ENCODE results near the gene PARS2.
A peak's percentile ranks its signal among the peaks of the same experiment; 100 is the strongest.

PARS2 gene

GRCh38 chr1:54768093-54768492, 3.8 kb upstream of the PARS2 start:
- no peak for DNase-seq

- DNase-seq: no peak
These were observed 3.2 kb upstream of the PARS2 start for GRCh38 chr1:54767526-54767925.

DNA sequence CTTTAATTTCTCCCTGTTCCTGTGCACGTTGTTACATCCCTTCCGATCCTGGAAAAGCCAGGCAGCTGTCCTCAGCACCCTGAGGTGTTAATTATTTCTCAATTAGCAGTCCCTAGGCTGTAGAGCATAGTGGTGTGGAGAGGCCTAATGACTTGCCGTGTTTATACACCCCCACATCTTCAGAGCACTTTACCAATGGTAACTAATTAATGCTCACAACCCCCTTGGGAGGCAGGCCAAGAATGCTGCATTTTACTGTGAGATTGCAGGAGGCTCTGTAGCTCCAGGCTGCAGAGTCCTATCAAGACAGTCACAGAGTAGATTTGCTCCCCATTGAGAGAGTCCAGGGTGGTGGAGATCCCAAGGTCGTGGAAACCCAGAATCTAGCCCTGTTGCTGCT, 2.4 kb upstream of the PARS2 start:
- no peak for DNase-seq

DNA sequence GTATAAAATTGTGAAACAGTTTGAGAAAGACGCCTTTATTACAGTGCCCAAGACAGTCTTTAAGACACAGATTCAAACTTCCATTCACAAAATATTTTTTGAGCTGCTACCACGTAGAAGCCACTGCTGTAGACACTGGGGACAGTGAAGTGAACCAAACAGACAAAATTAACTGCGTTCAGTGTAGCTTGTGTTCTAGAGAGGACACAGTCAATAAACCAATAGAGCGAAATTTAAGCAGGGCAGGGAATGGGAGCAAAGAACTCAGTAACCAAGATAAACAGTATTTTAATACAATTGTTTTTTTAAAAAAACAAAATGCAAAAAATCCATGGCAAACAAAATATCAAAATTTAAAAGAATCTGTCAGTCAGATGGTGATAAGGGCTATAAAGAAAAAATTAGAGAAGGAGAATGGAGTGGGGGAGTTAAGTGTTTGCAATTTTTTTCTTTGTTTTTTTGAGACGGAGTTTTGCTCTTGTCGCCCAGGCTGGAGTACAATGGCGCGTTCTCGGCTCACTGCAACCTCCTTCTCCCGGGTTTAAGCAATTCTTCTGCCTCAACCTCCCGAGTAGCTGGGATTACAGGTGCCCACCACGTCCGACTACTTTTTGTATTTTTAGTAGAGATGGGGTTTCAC, 719 bp upstream of the PARS2 start:
- DNase-seq: no peak

- DNase-seq: no peak
These were observed 549 bp downstream of the PARS2 start for GRCh38 chr1:54763816-54764132.

DNA sequence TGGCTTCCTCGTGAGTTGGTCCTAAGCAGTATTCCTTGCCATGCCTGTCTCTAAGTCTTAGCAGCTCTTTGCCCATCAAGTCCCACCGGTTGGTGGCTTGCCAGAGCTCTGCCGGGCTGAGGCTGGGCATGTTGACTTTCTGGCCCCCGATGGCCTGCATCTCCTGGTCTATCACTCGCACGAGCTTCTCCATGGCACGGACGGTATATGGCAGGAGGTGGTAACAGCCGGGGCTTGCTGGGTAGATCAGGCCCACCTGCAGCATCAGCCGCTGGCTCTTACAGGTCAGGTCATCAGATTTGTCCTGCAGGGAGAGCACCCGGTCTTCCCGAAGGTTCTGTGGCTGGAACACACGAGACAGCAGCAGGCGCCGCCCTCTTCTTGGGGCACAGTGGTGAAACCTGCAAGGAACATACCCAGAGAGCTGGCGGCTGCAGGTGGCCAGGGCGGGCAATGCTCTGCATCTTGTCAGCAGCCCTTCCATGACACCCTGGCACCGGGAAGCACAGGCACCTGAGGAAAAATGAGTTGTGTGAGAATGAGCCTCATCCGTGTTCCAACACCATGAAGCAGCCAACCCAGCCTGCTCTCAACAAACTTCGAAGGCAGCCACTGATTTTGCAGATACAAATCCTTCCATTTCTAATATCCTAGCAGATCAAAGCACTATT, 5.5 kb downstream of the PARS2 start:
- DNase-seq: no peak

- DNase-seq: no peak
These were observed 6.5 kb downstream of the PARS2 start for GRCh38 chr1:54757833-54758232.

DNA sequence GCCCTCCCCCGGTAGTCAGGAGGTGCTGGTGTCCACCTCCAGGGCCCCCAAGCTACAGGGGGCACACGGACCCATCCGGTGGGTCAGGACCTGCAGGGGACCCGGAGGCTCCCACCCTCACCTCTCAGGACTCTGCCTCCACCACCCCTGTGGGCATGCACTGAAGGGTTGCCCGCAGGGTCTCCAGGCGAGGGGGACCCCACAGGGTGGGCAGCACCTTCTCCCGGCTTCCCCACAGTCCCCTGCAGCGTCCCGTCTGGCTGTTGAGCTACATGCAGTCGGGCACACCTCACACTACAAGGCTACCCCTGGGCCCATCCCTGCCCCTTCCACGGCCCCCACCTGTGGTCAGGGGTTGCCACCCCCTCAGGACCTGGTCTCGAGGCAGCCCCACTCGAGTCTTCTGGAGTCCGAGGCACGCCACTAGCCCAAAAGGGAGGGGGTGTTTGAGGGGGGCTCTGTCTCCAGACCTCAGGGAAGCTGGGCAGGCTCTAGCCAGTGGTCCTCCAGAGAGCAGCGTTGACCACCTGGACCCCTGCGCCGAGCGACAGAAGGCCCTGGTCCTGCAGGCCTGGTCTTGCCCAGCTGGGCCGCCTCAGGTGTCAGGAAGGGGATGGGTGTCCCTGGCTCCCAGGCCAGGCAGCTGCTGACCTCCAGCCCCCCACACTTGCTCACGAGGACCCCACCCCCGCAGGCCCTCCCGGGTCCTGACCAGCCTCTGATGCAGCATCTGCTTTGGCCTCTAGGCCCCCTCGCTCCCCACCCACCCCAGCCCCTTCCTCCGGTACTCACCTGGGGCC, 9.6 kb downstream of the PARS2 start:
- DNase-seq: no peak

DNA sequence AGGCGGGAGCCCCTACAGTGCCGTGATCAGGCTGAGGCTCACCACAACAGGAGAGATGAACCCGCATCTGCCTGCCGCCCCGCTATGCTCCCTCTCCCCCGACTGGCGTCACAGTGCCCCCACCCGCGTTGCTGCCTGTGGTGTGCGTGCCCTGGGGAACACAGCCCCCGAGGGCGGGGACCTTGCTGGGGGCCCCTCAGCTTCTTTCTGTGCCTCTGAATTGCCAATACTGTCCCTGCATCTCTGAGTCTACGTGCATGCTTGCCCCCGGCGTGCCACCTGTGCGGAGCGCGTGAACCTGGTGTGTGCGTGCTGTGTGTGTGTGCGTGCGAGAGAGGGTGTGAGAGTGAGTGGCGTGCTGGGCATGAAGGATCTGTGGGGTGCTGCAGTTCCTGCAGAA, 10.3 kb downstream of the PARS2 start:
- no peak for DNase-seq

DNA sequence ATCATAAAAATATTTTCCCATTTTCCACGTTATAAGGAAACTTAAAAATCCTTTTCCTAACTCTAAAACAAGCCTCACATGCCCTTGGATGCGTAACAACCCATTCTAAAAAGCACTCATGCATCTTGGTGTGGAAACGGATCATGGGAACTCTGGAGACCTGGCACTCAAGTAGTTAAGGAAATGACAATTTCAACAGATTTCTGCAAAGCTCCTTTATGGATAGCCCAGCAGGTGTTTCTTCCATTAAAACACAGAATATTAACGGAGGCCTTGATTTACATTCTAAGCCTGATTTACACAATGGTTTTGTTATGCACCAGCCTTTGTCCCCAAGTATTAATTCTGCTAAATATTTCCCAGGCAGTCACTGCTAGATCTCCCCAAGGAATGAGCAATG, 12.9 kb downstream of the PARS2 start:
- no peak for DNase-seq

DNA sequence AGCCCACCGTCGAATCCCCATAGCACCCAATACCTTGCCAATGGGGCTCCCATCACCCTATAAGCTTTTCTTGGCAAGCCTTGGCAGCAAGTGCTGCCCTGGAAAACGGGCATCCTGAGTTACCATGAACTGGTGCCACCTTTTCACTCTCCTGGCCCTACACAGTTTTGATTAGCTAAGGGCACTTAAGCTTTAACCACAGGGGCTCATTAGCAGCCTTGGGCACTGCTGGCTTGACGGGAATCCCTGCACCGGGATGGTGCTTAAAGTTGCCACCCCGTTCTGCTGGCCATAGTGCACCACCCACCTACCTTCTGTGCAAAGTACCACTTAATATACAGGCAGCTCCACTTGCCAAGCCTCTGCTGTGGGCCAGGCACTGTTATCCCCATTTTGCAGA, 13.7 kb downstream of the PARS2 start:
- DNase-seq: no peak

DNA sequence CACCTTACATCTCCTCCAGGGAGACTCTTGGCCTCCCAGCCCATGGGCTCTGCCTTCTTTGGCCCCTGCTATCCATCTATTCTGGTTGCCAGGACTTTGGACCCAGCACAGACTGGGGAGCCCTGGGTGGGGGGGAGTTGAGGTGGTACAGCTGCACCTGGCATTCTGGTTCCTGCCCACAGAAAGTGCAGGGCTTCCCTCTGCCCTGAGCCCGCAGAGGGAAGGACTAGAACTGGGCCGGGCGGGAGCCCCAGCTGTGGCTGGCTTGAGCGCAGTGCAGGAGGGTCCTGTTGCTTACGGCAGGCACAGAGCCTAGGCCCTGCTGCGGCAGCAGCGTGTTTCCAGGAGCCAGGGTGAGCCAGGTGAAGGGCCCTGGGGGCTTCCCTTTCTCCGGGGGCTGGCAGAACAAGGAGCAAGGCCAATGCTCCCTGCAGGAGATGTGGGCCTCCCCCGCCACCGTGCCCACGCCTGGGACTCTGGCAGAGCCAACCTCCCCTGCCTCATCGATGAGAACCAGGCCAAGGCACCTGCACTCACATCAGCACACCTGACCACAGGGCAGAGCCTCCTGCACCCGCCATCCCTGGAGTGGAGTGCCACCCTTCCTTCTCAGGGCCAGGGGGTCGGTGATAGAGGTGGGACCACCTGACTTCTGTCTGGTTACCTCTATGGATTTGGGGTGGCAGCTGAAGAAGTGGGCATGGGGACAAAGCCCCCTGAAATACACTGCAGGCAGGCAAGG, 16.1 kb downstream of the PARS2 start:
- DNase-seq: no peak

DNA sequence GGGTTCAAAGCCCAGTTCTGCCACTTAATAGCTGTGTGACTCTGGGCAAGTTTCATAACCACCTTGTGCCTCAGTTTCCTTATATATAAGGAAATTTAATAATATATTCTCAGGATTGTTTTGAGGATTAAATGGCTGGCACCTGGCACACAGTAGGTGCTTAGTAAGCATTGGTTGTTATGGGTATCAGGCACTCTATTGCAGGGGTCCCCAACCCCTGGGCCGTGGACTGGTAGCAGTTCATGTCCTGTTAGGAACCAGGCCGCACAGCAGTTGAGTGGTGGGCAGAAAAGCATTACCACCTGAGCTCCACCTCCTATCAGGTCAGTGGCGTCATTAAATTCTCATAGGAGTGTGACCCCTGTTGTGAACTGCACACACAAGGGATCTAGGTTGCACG, 18.5 kb downstream of the PARS2 start:
- DNase-seq: no peak

- DNase-seq: no peak
These were observed 19.0 kb downstream of the PARS2 start for GRCh38 chr1:54745274-54745673.

DNA sequence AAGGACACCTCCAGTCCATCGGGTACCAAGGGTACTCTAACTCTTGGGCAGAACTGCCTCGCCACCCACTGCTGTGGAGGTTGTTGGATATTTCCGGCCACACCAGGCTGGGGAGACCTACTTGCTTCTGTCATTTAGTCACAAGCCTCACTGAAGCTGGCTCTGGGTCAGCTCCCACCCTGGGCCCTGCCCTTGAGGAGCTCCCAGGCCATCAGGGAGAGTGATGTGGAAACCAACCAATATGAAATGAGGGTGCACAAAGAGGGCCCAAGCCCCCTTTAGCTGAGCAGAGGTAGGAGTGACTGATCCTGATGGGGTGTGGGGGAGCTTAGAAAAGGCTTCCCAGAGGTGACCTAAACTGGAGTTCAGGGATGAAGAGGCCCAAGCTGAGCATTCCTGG, 19.6 kb downstream of the PARS2 start:
- no peak for DNase-seq

DNA sequence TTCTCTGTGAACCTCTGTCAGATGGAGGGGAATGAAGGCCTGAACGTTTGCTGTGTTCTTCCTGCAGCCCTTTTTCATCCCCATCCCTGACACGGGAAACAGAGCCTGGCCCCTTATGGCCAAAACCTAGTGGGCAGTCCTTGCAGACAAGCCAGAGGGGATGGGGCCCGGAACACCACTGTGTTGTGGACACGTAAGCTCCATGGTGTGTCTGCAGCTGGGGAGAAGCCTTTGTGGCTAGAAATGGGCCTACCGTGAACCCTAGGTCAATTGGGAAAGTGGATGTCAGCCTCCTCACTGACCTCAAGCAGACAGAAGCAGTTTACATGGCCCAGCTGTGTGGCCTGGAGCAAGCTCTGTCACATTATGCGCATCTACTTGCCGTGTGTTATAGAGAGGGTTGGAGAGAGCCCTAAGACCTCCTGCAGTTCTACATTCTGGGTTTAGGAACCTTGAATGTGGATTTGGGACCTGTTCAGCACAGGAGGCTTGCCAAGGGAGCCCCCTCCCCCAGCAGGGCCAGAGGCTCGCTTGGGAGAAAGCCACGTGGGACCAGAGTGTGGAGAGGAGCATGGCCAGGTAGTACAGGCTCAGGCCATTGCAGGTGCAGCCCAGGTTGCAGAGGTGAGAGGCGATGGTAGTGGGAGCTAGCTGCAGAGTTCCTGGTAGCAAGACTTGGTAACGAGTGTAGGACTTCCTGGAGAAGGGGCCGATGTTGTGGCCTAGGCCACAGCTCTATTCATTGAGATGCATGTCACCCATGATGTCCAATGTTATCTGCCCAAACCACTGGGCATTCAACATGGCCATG, 20.7 kb downstream of the PARS2 start:
- DNase-seq: no peak

DNA sequence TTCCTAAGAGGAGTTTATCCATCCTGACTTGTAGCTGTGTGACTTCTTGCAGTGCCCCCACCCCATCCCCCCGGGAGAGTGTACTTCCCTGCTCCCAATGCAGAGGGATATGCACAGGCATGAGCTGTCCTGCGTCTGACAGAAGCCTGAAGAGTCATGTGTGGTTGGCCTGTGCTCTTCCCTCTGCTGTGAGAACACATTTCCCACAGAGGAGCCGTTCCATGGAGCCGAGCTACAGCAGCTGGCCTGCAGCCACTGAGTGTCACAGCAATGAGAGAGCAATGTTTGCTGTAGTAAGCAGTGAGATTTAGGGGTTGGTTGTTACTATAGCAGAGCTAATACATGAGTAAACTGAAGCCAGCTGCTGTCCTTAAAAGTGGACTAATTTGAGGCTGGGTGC, 22.0 kb downstream of the PARS2 start:
- peak; percentile 2 for DNase-seq

DNA sequence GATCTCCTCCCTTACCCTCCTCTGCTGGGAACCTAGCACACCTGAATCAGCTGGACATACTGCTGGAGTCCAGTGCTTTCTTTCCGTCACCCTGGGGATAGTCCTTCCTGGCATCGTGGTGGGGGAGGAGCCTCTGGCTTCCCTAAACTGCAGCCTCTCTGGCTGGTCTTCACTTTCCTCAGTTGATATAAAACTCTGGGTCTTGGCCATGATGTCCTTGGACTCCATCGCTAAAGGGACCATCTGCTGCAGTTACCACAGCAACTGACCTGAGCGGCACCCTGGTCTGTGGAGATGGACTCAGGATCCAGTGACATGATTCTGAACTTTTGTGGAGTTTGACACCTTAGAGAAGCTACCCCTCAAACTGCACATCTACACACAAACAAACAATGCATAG, 22.8 kb downstream of the PARS2 start:
- DNase-seq: no peak

GRCh38 chr1:54738244-54738643, 26.1 kb downstream of the PARS2 start:
- DNase-seq: no peak

DNA sequence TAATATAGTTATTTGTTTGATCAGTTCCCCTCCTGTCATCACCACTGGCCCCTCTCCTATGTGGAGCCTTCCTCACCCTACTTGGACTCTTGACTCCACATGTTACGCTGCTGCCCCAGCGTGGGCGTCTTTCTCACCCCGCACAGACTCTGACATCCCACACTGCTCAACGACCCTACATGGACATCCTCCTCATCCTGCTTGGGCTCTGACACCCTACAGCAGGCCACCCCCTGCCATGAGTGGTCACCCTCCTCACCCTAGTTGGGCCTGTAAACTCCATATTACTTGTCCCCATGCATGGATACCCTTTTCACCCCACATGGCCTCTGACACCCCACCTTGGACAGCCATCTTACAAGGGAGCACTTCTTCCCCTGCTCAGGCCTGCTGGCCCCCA, 27.6 kb downstream of the PARS2 start:
- no peak for DNase-seq

DNA sequence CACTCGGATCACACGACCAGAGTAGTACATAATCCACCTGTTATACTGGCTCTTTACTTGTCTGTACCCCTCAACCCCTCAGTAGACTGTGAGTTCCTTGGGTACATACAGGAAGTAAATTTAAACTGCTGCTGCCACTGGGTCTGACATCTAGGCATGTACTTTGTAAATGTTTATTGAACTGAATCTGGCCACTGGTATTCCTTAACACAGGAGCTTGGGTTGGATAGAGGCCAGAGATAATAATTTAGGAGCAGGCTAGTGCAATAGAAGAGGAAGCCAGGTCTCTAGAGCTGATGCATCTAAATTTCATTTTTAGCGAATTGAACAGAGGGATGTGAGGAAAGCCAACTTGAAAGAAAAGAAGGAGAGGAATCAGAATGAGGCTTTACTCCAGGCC, 36.3 kb downstream of the PARS2 start:
- no peak for DNase-seq

- no peak for DNase-seq
These were observed 39.6 kb downstream of the PARS2 start for GRCh38 chr1:54724771-54725170.

- no peak for DNase-seq
These were observed 40.3 kb downstream of the PARS2 start for GRCh38 chr1:54723985-54724384.
